Activated CD4-positive, alpha-beta T cell treated with anti-CD3 and anti-CD28 coated beads, Interleukin-2, amount 10 ng/mL, durations not matched to agents 7 days and 5 days (primary cell): Measurements from ENCODE around the gene PKIB. TPM values are rescaled to one million over a fixed set of nuclear protein-coding genes. Genes with fewer than 3 reads are reported as not detected.

ENCODE experiments used
- total RNA-seq, 2 experiments: library from RNA; stranded (reverse); gene quantifications; one replicate each; pipeline ENCODE4 v1.2.3, GENCODE V29; 2021

Gene PKIB
- total RNA-seq, 2 experiments from 2014 or later, result 1.2 to 1.3 TPM

Other genes with a start within 250 kb of the PKIB start
- gene HSF2, start 210.8 kb upstream of the PKIB start, total RNA-seq, result 10 to 100 TPM; 12.6 to 16.4 TPM
- 10 to 100 TPM; 61.0 to 63.1 TPM for gene SERINC1, start 138.6 kb upstream of the PKIB start, total RNA-seq
- gene FABP7, start 169.3 kb downstream of the PKIB start, total RNA-seq, result not detected
- gene SMPDL3A, start 178.9 kb downstream of the PKIB start, total RNA-seq, result under 1 TPM in 1 of 2 experiments, not detected in 1; 0.19 TPM